ENCODE results near the gene WDR59. TPM values are rescaled to one million over a fixed set of nuclear protein-coding genes. Genes with fewer than 3 reads are reported as not detected.
"Not testable (repeated sequence)": the region's sequence is repeated elsewhere in the genome, so short reads cannot be mapped to it uniquely, and the experiment has no call there.

WDR59 gene
- total and polyA plus RNA-seq, 5 experiments from 2014 or later, result 6.9 to 130 (median 12.9) TPM

- Mint-ChIP-seq H3K4me1 (no peaks in the 10 kb centered on the region), H3K27ac (no peak overlapping the region), H3K9me3 (no peaks in the 10 kb centered on the region), H3K27me3 (peaks cover 0 to 5% (median 0%) of the 10 kb centered on the region in 5 donors), H3K4me3 (no peak overlapping the region), H3K36me3 (no peaks in the 10 kb centered on the region)
- no peak for DNase-seq
- ATAC-seq, result no peak
- POLR2A ChIA-PET, result no interaction called here
Measured at GRCh38 chr16:74991268-74991592, 6.3 kb upstream of the WDR59 start.

GRCh38 chr16:74990832-74991231 lies 5.9 kb upstream of the WDR59 start:
- ATAC-seq, result no peak
- POLR2A ChIA-PET, result no interaction called here

GRCh38 chr16:74989864-74990263 lies 4.9 kb upstream of the WDR59 start:
- ATAC-seq, DNase-seq, H3K4me1 Mint-ChIP-seq, POLR2A ChIA-PET, H3K36me3 Mint-ChIP-seq, H3K27me3 Mint-ChIP-seq, H3K27ac Mint-ChIP-seq, H3K4me3 Mint-ChIP-seq, H3K9me3 Mint-ChIP-seq: not testable (repeated sequence)

More at GRCh38 chr16:74990832-74991231, 5.9 kb upstream of the WDR59 start:
- H3K36me3 Mint-ChIP-seq, result no peaks in the 10 kb centered on the region
- H3K9me3 Mint-ChIP-seq, result no peaks in the 10 kb centered on the region
- DNase-seq, result no peak
- H3K27me3 Mint-ChIP-seq, result peaks cover 0 to 3% (median 0%) of the 10 kb centered on the region in 5 donors
- H3K27ac Mint-ChIP-seq, result no peak overlapping the region
- no peak overlapping the region for H3K4me3 Mint-ChIP-seq
- H3K4me1 Mint-ChIP-seq, result no peaks in the 10 kb centered on the region

- Mint-ChIP-seq H3K4me1 (peaks cover 2 to 25% (median 14%) of the 10 kb centered on the region in 4 donors), H3K9me3 (no peaks in the 10 kb centered on the region), H3K27ac (no peak overlapping the region), H3K4me3 (no peak overlapping the region), H3K36me3 (no peaks in the 10 kb centered on the region), H3K27me3 (no peaks in the 10 kb centered on the region)
- POLR2A ChIA-PET, result interaction anchor here (0.6 to 1.3 kb wide), 4 partner anchors 117 to 212 kb away, joined by 3 to 5 read pairs (median 3); partner anchors contain the start of gene ZFP1
- DNase-seq, result no peak
- ATAC-seq, result no peak
Measured at GRCh38 chr16:74987027-74987681, 2.2 kb upstream of the WDR59 start.

GRCh38 chr16:74984194-74984528 lies 762 bp downstream of the WDR59 start:
- H3K4me1 Mint-ChIP-seq, result peaks cover 2 to 26% (median 14%) of the 10 kb centered on the region in 4 donors
- POLR2A ChIA-PET, result interaction anchor here (1.1 to 2.7 kb wide), 4 partner anchors 15 to 91 kb away, joined by 3 to 14 read pairs (median 4); partner anchors contain the start of gene ZNRF1
- DNase-seq (no peak), ATAC-seq (no peak)
- H3K9me3 Mint-ChIP-seq, result no peaks in the 10 kb centered on the region
- H3K36me3 Mint-ChIP-seq, result no peaks in the 10 kb centered on the region
- H3K27ac Mint-ChIP-seq, result peak overlapping the region in 8 of 10 donors; percentile 27 to 97 (median 90)
- H3K4me3 Mint-ChIP-seq, result peak overlapping the region; percentile 90 to 100 (median 95)
- no peaks in the 10 kb centered on the region for H3K27me3 Mint-ChIP-seq

- Mint-ChIP-seq H3K4me3 (peak overlapping the region in 2 of 10 donors; percentile 4 to 82), H3K36me3 (peaks cover 0 to 16% (median 5%) of the 10 kb centered on the region in 3 donors), H3K27me3 (no peaks in the 10 kb centered on the region), H3K9me3 (no peaks in the 10 kb centered on the region), H3K27ac (peak overlapping the region in 2 of 10 donors; percentile 5 to 60), H3K4me1 (peaks cover 6 to 32% (median 16%) of the 10 kb centered on the region in 4 donors)
- DNase-seq (no peak), ATAC-seq (no peak)
- POLR2A ChIA-PET, result interaction anchor here (0.6 kb wide), 1 partner anchor 82 kb away, joined by 4 read pairs; no protein-coding TSS in a partner anchor
Measured at GRCh38 chr16:74982256-74982655, 2.7 kb downstream of the WDR59 start.

- Mint-ChIP-seq H3K36me3 (peaks cover 0 to 35% (median 8%) of the 10 kb centered on the region in 3 donors), H3K27ac (no peak overlapping the region), H3K4me1 (peaks cover 0 to 9% (median 2%) of the 10 kb centered on the region in 4 donors), H3K27me3 (no peaks in the 10 kb centered on the region), H3K9me3 (no peaks in the 10 kb centered on the region), H3K4me3 (no peak overlapping the region)
- DNase-seq (no peak), ATAC-seq (no peak)
- POLR2A ChIA-PET, result no interaction called here
Measured at GRCh38 chr16:74975591-74975990, 9.3 kb downstream of the WDR59 start.

- Mint-ChIP-seq H3K4me3 (no peak overlapping the region), H3K27ac (no peak overlapping the region), H3K27me3 (no peaks in the 10 kb centered on the region), H3K36me3 (peaks cover 0 to 29% (median 4%) of the 10 kb centered on the region in 3 donors), H3K4me1 (peaks cover 2 to 8% (median 5%) of the 10 kb centered on the region in 4 donors), H3K9me3 (no peaks in the 10 kb centered on the region)
- POLR2A ChIA-PET, result no interaction called here
- ATAC-seq (no peak), DNase-seq (no peak)
Measured at GRCh38 chr16:74973304-74973703, 11.6 kb downstream of the WDR59 start.

GRCh38 chr16:74954763-74955162 lies 30.2 kb downstream of the WDR59 start:
- Mint-ChIP-seq H3K4me3 (no peak overlapping the region), H3K4me1 (peaks cover 3 to 10% (median 7%) of the 10 kb centered on the region in 4 donors), H3K27ac (peak overlapping the region in 2 of 10 donors; percentile 36 to 53), H3K27me3 (no peaks in the 10 kb centered on the region), H3K9me3 (no peaks in the 10 kb centered on the region), H3K36me3 (peaks cover 12 to 94% (median 22%) of the 10 kb centered on the region in 3 donors)
- POLR2A ChIA-PET, result no interaction called here
- DNase-seq (no peak), ATAC-seq (no peak)

GRCh38 chr16:74951681-74952080 lies 33.2 kb downstream of the WDR59 start:
- POLR2A ChIA-PET, result no interaction called here
- Mint-ChIP-seq H3K9me3 (no peaks in the 10 kb centered on the region), H3K4me3 (no peak overlapping the region), H3K36me3 (peaks cover 12 to 94% (median 39%) of the 10 kb centered on the region in 3 donors), H3K27ac (no peak overlapping the region), H3K27me3 (no peaks in the 10 kb centered on the region), H3K4me1 (peaks cover 0 to 4% (median 0%) of the 10 kb centered on the region in 4 donors)
- DNase-seq, result no peak
- no peak for ATAC-seq

GRCh38 chr16:74951206-74951605 lies 33.7 kb downstream of the WDR59 start:
- no peaks in the 10 kb centered on the region for H3K27me3 Mint-ChIP-seq
- no peak overlapping the region for H3K4me3 Mint-ChIP-seq
- peaks cover 0 to 4% (median 0%) of the 10 kb centered on the region in 4 donors for H3K4me1 Mint-ChIP-seq
- no peak for ATAC-seq
- no peak for DNase-seq
- POLR2A ChIA-PET, result no interaction called here
- no peaks in the 10 kb centered on the region for H3K9me3 Mint-ChIP-seq
- H3K36me3 Mint-ChIP-seq, result peaks cover 8 to 94% (median 40%) of the 10 kb centered on the region in 3 donors
- peak overlapping the region in 1 of 10 donors; percentile 27 for H3K27ac Mint-ChIP-seq

- Mint-ChIP-seq H3K4me3 (no peak overlapping the region), H3K9me3 (no peaks in the 10 kb centered on the region), H3K36me3 (peaks cover 6 to 90% (median 42%) of the 10 kb centered on the region in 3 donors), H3K4me1 (peaks cover 0 to 4% (median 0%) of the 10 kb centered on the region in 4 donors), H3K27ac (no peak overlapping the region), H3K27me3 (no peaks in the 10 kb centered on the region)
- DNase-seq (no peak), ATAC-seq (no peak)
- POLR2A ChIA-PET, result no interaction called here
Measured at GRCh38 chr16:74950511-74950910, 34.4 kb downstream of the WDR59 start.

- no peaks in the 10 kb centered on the region for H3K9me3 Mint-ChIP-seq
- H3K4me3 Mint-ChIP-seq, result no peak overlapping the region
- POLR2A ChIA-PET, result no interaction called here
- H3K27me3 Mint-ChIP-seq, result no peaks in the 10 kb centered on the region
- H3K36me3 Mint-ChIP-seq, result peaks cover 0 to 90% (median 40%) of the 10 kb centered on the region in 3 donors
- DNase-seq, result no peak
- H3K27ac Mint-ChIP-seq, result no peak overlapping the region
- H3K4me1 Mint-ChIP-seq, result peaks cover 0 to 2% (median 0%) of the 10 kb centered on the region in 4 donors
- no peak for ATAC-seq
Measured at GRCh38 chr16:74949309-74949708, 35.6 kb downstream of the WDR59 start.

GRCh38 chr16:74944466-74944865 lies 40.5 kb downstream of the WDR59 start:
- no peaks in the 10 kb centered on the region for H3K9me3 Mint-ChIP-seq
- DNase-seq (no peak), ATAC-seq (no peak)
- no peak overlapping the region for H3K4me3 Mint-ChIP-seq
- POLR2A ChIA-PET, result no interaction called here
- H3K27ac Mint-ChIP-seq, result no peak overlapping the region
- H3K4me1 Mint-ChIP-seq, result peaks cover 0 to 2% (median 0%) of the 10 kb centered on the region in 4 donors
- H3K36me3 Mint-ChIP-seq, result peaks cover 4 to 88% (median 50%) of the 10 kb centered on the region in 3 donors
- no peaks in the 10 kb centered on the region for H3K27me3 Mint-ChIP-seq
